ENCODE data around the gene RTEL1.

RTEL1 gene

DNA sequence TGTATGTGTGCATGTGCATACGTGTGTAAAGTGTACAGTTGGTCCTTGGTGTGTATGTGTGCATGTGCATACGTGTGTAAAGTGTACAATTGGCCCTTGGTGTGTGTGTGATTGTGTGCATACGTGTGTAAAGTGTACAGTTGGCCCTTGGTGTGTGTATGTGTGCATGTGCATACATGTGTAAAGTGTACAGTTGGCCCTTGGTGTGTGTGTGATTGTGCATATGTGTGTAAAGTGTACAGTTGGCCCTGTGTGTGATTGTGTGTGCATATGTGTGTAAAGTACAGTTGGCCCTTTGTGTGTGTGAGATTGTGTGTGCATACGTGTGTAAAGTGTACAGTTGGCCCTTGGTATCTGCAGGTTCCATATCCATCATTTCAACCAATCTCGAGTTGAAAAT, 73.3 kb downstream of the RTEL1 start:
- no peak overlapping the region for H3K9ac ChIP-seq (ENCODE audit: low read length)
- H2BK12ac ChIP-seq (ENCODE audit: low read length), result no peak overlapping the region
- H3K14ac ChIP-seq (ENCODE audit: low read length), result no peak overlapping the region
- H3K23ac ChIP-seq (ENCODE audit: low read length), result no peak overlapping the region
- DNase-seq, result no peak
- no peak overlapping the region for H3K4ac ChIP-seq (ENCODE audit: low read depth, low read length)
- H4K91ac ChIP-seq (ENCODE audit: low read depth, low read length), result no peak overlapping the region
- H4K8ac ChIP-seq (ENCODE audit: low read depth, low read length), result no peak overlapping the region
- peaks cover 37 to 43% of the 10 kb centered on the region in 2 experiments for H3K36me3 ChIP-seq (ENCODE audit: control insufficient read depth in 1 of 2, insufficient read depth in 2 of 2, low read length in 2 of 2)
- no peaks in the 10 kb centered on the region for H3K27me3 ChIP-seq (ENCODE audit: insufficient read depth, low read length)
- WGBS (ENCODE audit: extremely low coverage, insufficient coverage, insufficient read length), result no CpG with 5 or more reads among the region's 5 CpGs
- no peak overlapping the region for H3K4me2 ChIP-seq (ENCODE audit: low read length)
- no peaks in the 10 kb centered on the region for H3K4me1 ChIP-seq (ENCODE audit: control insufficient read depth in 1 of 2, insufficient read depth in 2 of 2, low read length in 2 of 2)
- no peaks in the 10 kb centered on the region for H3K79me2 ChIP-seq (ENCODE audit: control insufficient read depth, insufficient read depth, low read length, poor library complexity)
- H2BK120ac ChIP-seq (ENCODE audit: insufficient read depth, low read length, poor library complexity), result no peak overlapping the region
- H2BK5ac ChIP-seq (ENCODE audit: low read depth, low read length, poor library complexity), result no peak overlapping the region
- H4K12ac ChIP-seq (ENCODE audit: low read depth, low read length), result no peak overlapping the region
- H3K18ac ChIP-seq (ENCODE audit: low read length), result no peak overlapping the region
- no peak overlapping the region for H3K27ac ChIP-seq (ENCODE audit: low read depth, low read length)
- peaks cover 8% of the 10 kb centered on the region for H3K9me3 ChIP-seq (ENCODE audit: insufficient read depth, low read depth, low read length)
- H3K79me1 ChIP-seq (ENCODE audit: low read length), result no peaks in the 10 kb centered on the region
- H2AK5ac ChIP-seq (ENCODE audit: low read length), result no peak overlapping the region
- H3K4me3 ChIP-seq (ENCODE audit: low read depth, low read length), result no peak overlapping the region
- no peak overlapping the region for H2AFZ ChIP-seq (ENCODE audit: insufficient read depth, low read length, poor library complexity)

DNA sequence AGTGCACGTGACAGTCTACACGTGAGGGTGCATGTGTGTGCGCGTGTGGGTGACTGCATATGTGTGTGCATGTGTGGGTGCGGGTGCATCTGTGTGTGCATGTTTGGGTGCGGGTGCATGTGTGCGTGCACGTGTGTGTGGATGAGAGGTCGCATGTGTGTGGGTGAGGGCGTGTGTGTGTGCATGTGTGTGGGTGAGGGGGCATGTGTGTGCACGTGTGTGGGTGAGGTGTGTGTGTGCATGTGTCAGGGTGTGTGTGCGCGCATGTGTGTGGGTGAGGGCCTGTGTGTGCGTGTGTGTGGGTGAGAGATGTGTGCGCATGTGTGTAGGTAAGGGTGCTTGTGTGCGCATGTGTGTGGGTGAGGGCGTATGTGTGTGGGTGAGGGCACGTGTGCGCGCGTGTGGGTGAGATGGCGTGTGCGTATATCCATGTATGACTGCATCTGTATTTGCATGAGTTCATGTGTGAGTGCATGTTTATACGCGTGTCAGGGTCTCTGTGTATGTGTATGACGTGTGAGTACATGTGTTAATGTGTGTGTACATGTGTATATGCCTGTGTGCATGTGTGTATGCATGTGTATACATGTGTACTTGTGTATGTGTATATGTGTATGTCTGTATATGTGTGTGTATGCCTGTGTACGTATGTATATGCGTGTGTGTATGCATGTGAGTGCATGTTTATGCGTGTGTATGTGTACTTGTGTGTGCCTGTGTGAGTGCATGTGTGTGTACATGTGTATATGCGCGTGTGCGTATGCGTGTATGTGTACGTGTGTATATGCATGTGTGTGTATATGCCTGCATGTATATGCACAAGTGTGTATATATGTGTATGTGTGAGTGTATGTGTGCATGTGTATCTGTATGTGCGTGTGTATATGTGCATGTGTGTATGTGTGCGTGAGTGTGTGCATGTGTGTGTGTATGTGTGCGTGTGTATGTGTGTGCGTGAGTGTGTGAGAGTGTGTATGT, 74.3 kb downstream of the RTEL1 start:
- 91% methylated on average over 10 of the region's 38 CpGs for WGBS (ENCODE audit: extremely low coverage, insufficient coverage, insufficient read length)
- H2BK12ac ChIP-seq (ENCODE audit: low read length), result no peak overlapping the region
- H3K4me3 ChIP-seq (ENCODE audit: low read depth, low read length), result peak overlapping the region; percentile 49
- no peak overlapping the region for H3K4ac ChIP-seq (ENCODE audit: low read depth, low read length)
- H4K91ac ChIP-seq (ENCODE audit: low read depth, low read length), result no peak overlapping the region
- H4K12ac ChIP-seq (ENCODE audit: low read depth, low read length), result no peak overlapping the region
- no peaks in the 10 kb centered on the region for H3K79me2 ChIP-seq (ENCODE audit: control insufficient read depth, insufficient read depth, low read length, poor library complexity)
- peak overlapping the region; percentile 38 for H3K23ac ChIP-seq (ENCODE audit: low read length)
- H2BK5ac ChIP-seq (ENCODE audit: low read depth, low read length, poor library complexity), result no peak overlapping the region
- no peak overlapping the region for H3K18ac ChIP-seq (ENCODE audit: low read length)
- H2BK120ac ChIP-seq (ENCODE audit: insufficient read depth, low read length, poor library complexity), result no peak overlapping the region
- no peaks in the 10 kb centered on the region for H3K27me3 ChIP-seq (ENCODE audit: insufficient read depth, low read length)
- H3K9ac ChIP-seq (ENCODE audit: low read length), result no peak overlapping the region
- H3K27ac ChIP-seq (ENCODE audit: low read depth, low read length), result no peak overlapping the region
- peaks cover 37 to 45% of the 10 kb centered on the region in 2 experiments for H3K36me3 ChIP-seq (ENCODE audit: control insufficient read depth in 1 of 2, insufficient read depth in 2 of 2, low read length in 2 of 2)
- H2AK5ac ChIP-seq (ENCODE audit: low read length), result no peak overlapping the region
- no peak for DNase-seq
- no peak overlapping the region for H4K8ac ChIP-seq (ENCODE audit: low read depth, low read length)
- no peaks in the 10 kb centered on the region for H3K4me1 ChIP-seq (ENCODE audit: control insufficient read depth in 1 of 2, insufficient read depth in 2 of 2, low read length in 2 of 2)
- no peaks in the 10 kb centered on the region for H3K79me1 ChIP-seq (ENCODE audit: low read length)
- H3K9me3 ChIP-seq (ENCODE audit: insufficient read depth, low read depth, low read length), result peaks cover 8% of the 10 kb centered on the region
- no peak overlapping the region for H2AFZ ChIP-seq (ENCODE audit: insufficient read depth, low read length, poor library complexity)
- H3K14ac ChIP-seq (ENCODE audit: low read length), result no peak overlapping the region
- no peak overlapping the region for H3K4me2 ChIP-seq (ENCODE audit: low read length)

DNA sequence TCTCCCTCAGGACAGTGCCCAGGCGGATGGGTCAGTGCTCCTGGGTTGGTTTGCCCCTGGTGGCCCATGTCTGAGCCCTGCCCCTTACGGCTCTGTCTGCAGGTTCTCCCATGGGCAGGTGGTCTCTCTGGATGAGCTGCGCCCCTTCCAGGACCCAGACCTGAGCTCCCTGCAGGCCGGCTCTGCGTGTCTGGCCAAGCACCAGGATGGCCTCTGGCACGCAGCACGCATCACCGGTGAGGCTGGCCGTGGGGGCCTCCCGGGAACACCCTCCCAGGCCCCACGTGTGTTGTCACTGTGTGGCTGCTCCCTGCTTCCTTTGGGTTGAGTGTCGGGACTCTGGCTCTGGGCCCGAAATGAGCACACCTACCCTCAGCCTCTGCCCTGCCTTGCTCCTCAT, 75.0 kb downstream of the RTEL1 start:
- Histone ChIP-seq H4K8ac (ENCODE audit: low read depth, low read length) (no peak overlapping the region), H4K12ac (ENCODE audit: low read depth, low read length) (no peak overlapping the region), H3K9ac (ENCODE audit: low read length) (no peak overlapping the region), H3K4ac (ENCODE audit: low read depth, low read length) (no peak overlapping the region), H2AFZ (ENCODE audit: insufficient read depth, low read length, poor library complexity) (no peak overlapping the region), H4K91ac (ENCODE audit: low read depth, low read length) (no peak overlapping the region), H3K79me1 (ENCODE audit: low read length) (no peaks in the 10 kb centered on the region), H3K4me2 (ENCODE audit: low read length) (no peak overlapping the region), H3K9me3 (ENCODE audit: insufficient read depth, low read depth, low read length) (peaks cover 8% of the 10 kb centered on the region), H2BK5ac (ENCODE audit: low read depth, low read length, poor library complexity) (no peak overlapping the region), H2BK12ac (ENCODE audit: low read length) (no peak overlapping the region), H2AK5ac (ENCODE audit: low read length) (no peak overlapping the region), H3K36me3 (ENCODE audit: control insufficient read depth in 1 of 2, insufficient read depth in 2 of 2, low read length in 2 of 2) (peaks cover 37 to 44% of the 10 kb centered on the region in 2 experiments), H2BK120ac (ENCODE audit: insufficient read depth, low read length, poor library complexity) (no peak overlapping the region), H3K4me3 (ENCODE audit: low read depth, low read length) (no peak overlapping the region), H3K79me2 (ENCODE audit: control insufficient read depth, insufficient read depth, low read length, poor library complexity) (no peaks in the 10 kb centered on the region), H3K27ac (ENCODE audit: low read depth, low read length) (no peak overlapping the region), H3K14ac (ENCODE audit: low read length) (no peak overlapping the region), H3K18ac (ENCODE audit: low read length) (no peak overlapping the region), H3K23ac (ENCODE audit: low read length) (no peak overlapping the region), H3K27me3 (ENCODE audit: insufficient read depth, low read length) (no peaks in the 10 kb centered on the region), H3K4me1 (ENCODE audit: control insufficient read depth in 1 of 2, insufficient read depth in 2 of 2, low read length in 2 of 2) (peaks cover 0 to 1% of the 10 kb centered on the region in 2 experiments)
- no peak for DNase-seq
- WGBS (ENCODE audit: extremely low coverage, insufficient coverage, insufficient read length), result no CpG with 5 or more reads among the region's 13 CpGs

DNA sequence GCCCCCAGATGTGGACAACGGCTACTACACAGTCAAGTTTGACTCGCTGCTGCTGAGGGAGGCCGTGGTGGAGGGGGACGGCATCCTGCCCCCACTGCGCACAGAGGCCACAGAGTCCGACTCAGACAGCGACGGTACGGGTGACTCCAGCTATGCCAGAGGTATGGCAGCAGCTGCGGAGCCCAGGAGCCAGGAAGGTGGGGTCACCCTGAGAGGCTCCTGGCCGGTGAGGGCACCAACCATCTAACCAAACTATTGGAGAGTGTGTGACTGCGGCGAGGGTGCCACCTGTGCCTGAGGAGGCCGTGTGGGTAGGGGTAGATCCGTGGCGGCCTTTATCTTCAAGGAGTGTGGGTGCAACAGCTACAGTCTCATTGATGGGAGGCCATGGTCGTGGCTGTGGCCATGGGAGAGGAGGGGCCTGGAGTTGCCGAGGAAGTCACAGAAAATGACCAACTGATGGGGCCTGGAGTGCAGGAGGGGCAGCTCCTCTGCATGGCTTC, 75.5 kb downstream of the RTEL1 start:
- no CpG with 5 or more reads among the region's 18 CpGs for WGBS (ENCODE audit: extremely low coverage, insufficient coverage, insufficient read length)
- H4K8ac ChIP-seq (ENCODE audit: low read depth, low read length), result no peak overlapping the region
- no peak overlapping the region for H3K4me2 ChIP-seq (ENCODE audit: low read length)
- H4K91ac ChIP-seq (ENCODE audit: low read depth, low read length), result no peak overlapping the region
- H3K9ac ChIP-seq (ENCODE audit: low read length), result no peak overlapping the region
- no peak overlapping the region for H2BK120ac ChIP-seq (ENCODE audit: insufficient read depth, low read length, poor library complexity)
- no peak overlapping the region for H3K27ac ChIP-seq (ENCODE audit: low read depth, low read length)
- H3K4me3 ChIP-seq (ENCODE audit: low read depth, low read length), result no peak overlapping the region
- H3K79me1 ChIP-seq (ENCODE audit: low read length), result no peaks in the 10 kb centered on the region
- no peak overlapping the region for H2AFZ ChIP-seq (ENCODE audit: insufficient read depth, low read length, poor library complexity)
- H2BK12ac ChIP-seq (ENCODE audit: low read length), result no peak overlapping the region
- no peak for DNase-seq
- H4K12ac ChIP-seq (ENCODE audit: low read depth, low read length), result no peak overlapping the region
- no peaks in the 10 kb centered on the region for H3K79me2 ChIP-seq (ENCODE audit: control insufficient read depth, insufficient read depth, low read length, poor library complexity)
- H2AK5ac ChIP-seq (ENCODE audit: low read length), result no peak overlapping the region
- no peaks in the 10 kb centered on the region for H3K27me3 ChIP-seq (ENCODE audit: insufficient read depth, low read length)
- peaks cover 37 to 39% of the 10 kb centered on the region in 2 experiments for H3K36me3 ChIP-seq (ENCODE audit: control insufficient read depth in 1 of 2, insufficient read depth in 2 of 2, low read length in 2 of 2)
- no peak overlapping the region for H3K23ac ChIP-seq (ENCODE audit: low read length)
- no peak overlapping the region for H3K18ac ChIP-seq (ENCODE audit: low read length)
- H3K4ac ChIP-seq (ENCODE audit: low read depth, low read length), result no peak overlapping the region
- H3K9me3 ChIP-seq (ENCODE audit: insufficient read depth, low read depth, low read length), result peaks cover 8% of the 10 kb centered on the region
- H3K14ac ChIP-seq (ENCODE audit: low read length), result no peak overlapping the region
- H3K4me1 ChIP-seq (ENCODE audit: control insufficient read depth in 1 of 2, insufficient read depth in 2 of 2, low read length in 2 of 2), result peaks cover 4 to 5% of the 10 kb centered on the region in 2 experiments
- H2BK5ac ChIP-seq (ENCODE audit: low read depth, low read length, poor library complexity), result no peak overlapping the region

All from trophoblast cell (in vitro differentiated cells and primary cell).